Bronchus fibroblast of lung (primary cell): ENCODE measurements around the gene AKT2. TPM values are rescaled to one million over a fixed set of nuclear protein-coding genes. Genes with fewer than 3 reads are reported as not detected.

Experiments
- total RNA-seq: library from RNA; depleted of rRNA; stranded (reverse); fragments of >200 nt; gene quantifications from 2 replicates; pipeline ENCODE4 v1.2.3, GENCODE V29; 2015

Gene AKT2
- 67.5 and 73.3 TPM in 2 replicates for total RNA-seq

DNA sequence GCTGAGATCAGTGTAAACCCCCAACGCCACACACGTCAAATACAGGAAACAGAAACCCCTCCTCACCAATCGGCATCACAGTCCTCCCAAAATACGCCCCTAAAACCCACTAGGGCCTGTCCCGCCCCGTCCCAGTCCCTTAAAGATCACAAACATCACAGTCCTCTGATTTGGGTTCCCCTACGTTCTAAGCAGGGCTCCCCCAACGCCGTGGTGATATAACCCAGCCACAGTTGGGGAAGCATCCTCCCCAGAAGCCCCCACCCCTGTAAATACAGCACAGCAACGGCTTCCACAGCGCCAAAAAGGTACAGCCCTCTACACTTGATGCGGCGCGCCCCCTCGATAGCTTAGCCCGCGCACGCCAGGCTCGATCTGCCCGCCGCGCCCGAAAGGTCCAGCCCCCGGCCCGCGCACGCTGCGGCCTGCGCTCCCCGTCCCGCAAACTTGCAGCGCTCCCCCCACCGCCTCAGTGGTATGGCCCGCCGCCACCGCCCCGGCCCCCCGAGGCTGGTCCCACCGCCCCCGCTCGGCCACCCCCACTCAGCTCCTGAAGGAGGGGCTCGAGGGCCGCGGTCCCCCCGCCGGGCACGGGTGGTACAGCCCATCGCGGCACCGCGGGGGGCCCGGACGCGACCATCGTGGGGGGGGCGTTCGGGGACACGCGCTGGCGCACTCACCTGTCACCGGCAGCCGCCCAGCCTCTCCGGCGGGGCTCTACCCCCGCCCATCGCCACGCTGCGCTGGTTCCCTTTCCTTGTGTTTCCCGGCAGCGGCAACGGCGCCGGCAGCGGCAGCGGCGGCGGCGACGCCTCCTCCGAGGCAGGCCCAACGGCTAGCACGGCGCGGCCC lies at the start of gene AKT2:
TSS of gene AKT2 (minus strand) at position 845 of the 852 bp plus-strand sequence. CDS start 20,078 bp downstream, outside the sequence.

GRCh38 chr19:40217934-40218890 lies 66.9 kb downstream of the AKT2 start, which contains the start of gene TTC9B:
TSS of gene TTC9B (minus strand) at chr19:40218384. CDS start at chr19:40218381, 3 bp downstream.

GRCh38 chr19:40190891-40191835 lies 94.0 kb downstream of the AKT2 start, which contains the start of gene MAP3K10:
TSS of gene MAP3K10 (plus strand) at chr19:40191426. CDS start at chr19:40192032, 606 bp downstream.

Other genes with a start within 250 kb of the AKT2 start
- 3.6 and 6.6 TPM in 2 replicates for gene ZNF780B, start 229.1 kb downstream of the AKT2 start, total RNA-seq
- gene ZNF780A, start 194.4 kb downstream of the AKT2 start, total RNA-seq = 7.7 and 11.1 TPM in 2 replicates
- 4.9 and 5.1 TPM in 2 replicates for gene MAP3K10, start 93.9 kb downstream of the AKT2 start, total RNA-seq
- gene TTC9B, start 67.0 kb downstream of the AKT2 start, total RNA-seq = not detected in 2 replicates
- gene CCNP, start 58.7 kb downstream of the AKT2 start, total RNA-seq = not detected in 2 replicates
- 9.2 and 15.0 TPM in 2 replicates for gene C19orf47, start 63.1 kb upstream of the AKT2 start, total RNA-seq
- gene PLD3, start 63.4 kb upstream of the AKT2 start, total RNA-seq = 218 and 236 TPM in 2 replicates
- gene HIPK4, start 104.8 kb upstream of the AKT2 start, total RNA-seq = under 0.01 and 0.15 TPM in 2 replicates
- 1.6 and 1.8 TPM in 2 replicates for gene PRX, start 128.0 kb upstream of the AKT2 start, total RNA-seq
- gene SERTAD1, start 140.6 kb upstream of the AKT2 start, total RNA-seq = 10.1 and 12.4 TPM in 2 replicates
- gene SERTAD3, start 159.0 kb upstream of the AKT2 start, total RNA-seq = 17.7 TPM in 2 replicates
- gene BLVRB, start 180.4 kb upstream of the AKT2 start, total RNA-seq = 80.2 and 84.3 TPM in 2 replicates
- 0.34 and 1.5 TPM in 2 replicates for gene SPTBN4, start 181.7 kb upstream of the AKT2 start, total RNA-seq